WERI-Rb-1 (cell line): ENCODE results near the gene SAP30.

Experiments
- DNase-seq: peaks from one replicate; pipeline ENCODE4 v3.0.0-alpha.2; 2020
- H3K27ac ChIP-seq: fragments of 250-450 bp; sonication (Bioruptor Pico); 2 replicates; pipeline ENCODE4 v1.5.1; 2020; ENCODE audit warnings: mild to moderate bottlenecking, moderate library complexity
- H3K27me3 ChIP-seq: fragments of 250-450 bp; sonication (Bioruptor Pico); 2 replicates; pipeline ENCODE4 v1.5.1; 2021; ENCODE audit warnings: mild to moderate bottlenecking, low read depth, moderate library complexity; ENCODE audit not compliant: insufficient read depth, severe bottlenecking
- H3K36me3 ChIP-seq: fragments of 250-450 bp; sonication (Bioruptor Pico); 2 replicates; pipeline ENCODE4 v1.5.1; 2020; ENCODE audit warnings: mild to moderate bottlenecking, moderate library complexity
- H3K4me3 ChIP-seq: 2 replicates; pipeline ENCODE4 v1.5.1; 2011; ENCODE audit warnings: low read depth, mild to moderate bottlenecking, control low read depth, low read length
- H3K9me3 ChIP-seq: fragments of 250-450 bp; sonication (Bioruptor Pico); 2 replicates; pipeline ENCODE4 v1.5.1; 2021; ENCODE audit warnings: mild to moderate bottlenecking, moderate library complexity; ENCODE audit not compliant: severe bottlenecking
- CTCF ChIP-seq: IDR thresholded peaks from 2 replicates; pipeline ENCODE4 v1.5.1; 2011; ENCODE audit warnings: low read depth, mild to moderate bottlenecking, control low read depth, inconsistent platforms, low read length

Gene SAP30

GRCh38 chr4:173417833-173418232 lies 47.1 kb downstream of the SAP30 start:
- no peak for TF ChIP-seq CTCF
- DNase-seq: no peak

GRCh38 chr4:173418639-173419038 lies 47.9 kb downstream of the SAP30 start:
- H3K36me3 ChIP-seq: no peaks in the 10 kb centered on the region
- no peak overlapping the region for H3K4me3 ChIP-seq
- H3K9me3 ChIP-seq: no peaks in the 10 kb centered on the region
- no peaks in the 10 kb centered on the region for H3K27me3 ChIP-seq
- H3K27ac ChIP-seq: no peak overlapping the region
- DNase-seq: no peak
- TF ChIP-seq CTCF: no peak

More at GRCh38 chr4:173417833-173418232, 47.1 kb downstream of the SAP30 start:
- no peak overlapping the region for H3K27ac ChIP-seq
- no peaks in the 10 kb centered on the region for H3K36me3 ChIP-seq
- H3K4me3 ChIP-seq: no peak overlapping the region
- no peaks in the 10 kb centered on the region for H3K27me3 ChIP-seq
- no peaks in the 10 kb centered on the region for H3K9me3 ChIP-seq

DNA sequence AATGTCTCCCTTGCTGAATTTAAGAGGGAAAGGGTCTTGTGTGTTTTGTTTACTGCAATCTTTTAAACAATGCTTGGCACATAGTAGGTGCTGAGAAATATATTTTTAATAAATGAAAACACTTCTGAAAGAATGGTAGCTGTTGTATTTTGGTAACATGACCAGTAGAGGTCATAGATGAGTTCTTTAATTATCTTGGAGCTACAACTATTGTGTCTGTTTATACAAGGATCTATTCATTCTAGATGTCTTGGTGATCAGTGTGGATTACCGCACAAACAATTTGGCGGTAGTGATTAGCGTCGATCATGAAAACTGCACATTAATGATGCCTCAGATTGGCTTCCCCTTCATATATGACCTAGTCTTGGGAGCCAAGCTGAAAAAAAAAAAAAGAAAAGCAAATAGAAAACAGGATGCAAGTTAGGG lies 49.6 kb downstream of the SAP30 start:
- Histone ChIP-seq H3K9me3 (no peaks in the 10 kb centered on the region), H3K36me3 (no peaks in the 10 kb centered on the region), H3K4me3 (peak overlapping the region; percentile 11; the same call in 1 of the 2 replicates), H3K27ac (no peak overlapping the region; the same call in 1 of the 2 replicates), H3K27me3 (no peaks in the 10 kb centered on the region)
- TF ChIP-seq CTCF: peak; percentile 35
- DNase-seq: no peak

GRCh38 chr4:173420801-173421200 lies 50.0 kb downstream of the SAP30 start:
- no peaks in the 10 kb centered on the region for H3K36me3 ChIP-seq
- no peak for DNase-seq
- TF ChIP-seq CTCF: no peak
- no peaks in the 10 kb centered on the region for H3K9me3 ChIP-seq
- H3K27ac ChIP-seq: no peak overlapping the region; the same call in 1 of the 2 replicates
- H3K27me3 ChIP-seq: no peaks in the 10 kb centered on the region
- H3K4me3 ChIP-seq: no peak overlapping the region; the same call in 1 of the 2 replicates

- H3K27ac ChIP-seq: no peak overlapping the region
- H3K9me3 ChIP-seq: no peaks in the 10 kb centered on the region
- H3K4me3 ChIP-seq: no peak overlapping the region
- DNase-seq: no peak
- TF ChIP-seq CTCF: no peak
- H3K27me3 ChIP-seq: no peaks in the 10 kb centered on the region
- H3K36me3 ChIP-seq: no peaks in the 10 kb centered on the region
Measured at GRCh38 chr4:173424899-173425805, 54.4 kb downstream of the SAP30 start.

GRCh38 chr4:173426064-173426463 lies 55.3 kb downstream of the SAP30 start:
- H3K36me3 ChIP-seq: no peaks in the 10 kb centered on the region
- no peak for TF ChIP-seq CTCF
- no peak for DNase-seq
- H3K27me3 ChIP-seq: no peaks in the 10 kb centered on the region
- H3K4me3 ChIP-seq: no peak overlapping the region
- no peak overlapping the region for H3K27ac ChIP-seq
- no peaks in the 10 kb centered on the region for H3K9me3 ChIP-seq
